Memory B cell (primary cell): ENCODE measurements around the gene MYOF.
"Not testable (repeated sequence)": the region's sequence is repeated elsewhere in the genome, so short reads cannot be mapped to it uniquely, and the experiment has no call there.

Experiments
- ATAC-seq: fragments of 150-1000 bp; cut with Tn5 transposase; 2 replicates; pipeline ENCODE4 v1.10.0; 2021; ENCODE audit warnings: low read depth, mild to moderate bottlenecking, moderate library complexity
- DNase-seq, 2 donors: peaks; one replicate each; pipeline ENCODE4 v3.0.0; 2022; ENCODE audit warnings: low spot score in 2 of 2
- H3K27ac Mint-ChIP-seq: one replicate; pipeline ENCODE4 v1.8.0; 2022; ENCODE audit warnings: mild to moderate bottlenecking, moderate library complexity, mixed read lengths
- H3K27me3 Mint-ChIP-seq: one replicate; pipeline ENCODE4 v1.8.0; 2022; ENCODE audit warnings: mixed read lengths
- H3K36me3 Mint-ChIP-seq: one replicate; pipeline ENCODE4 v1.8.0; 2022; ENCODE audit warnings: mild to moderate bottlenecking, mixed read lengths
- H3K4me1 Mint-ChIP-seq: one replicate; pipeline ENCODE4 v1.8.0; 2022; ENCODE audit warnings: mixed read lengths
- H3K4me3 Mint-ChIP-seq: one replicate; pipeline ENCODE4 v1.8.0; 2022; ENCODE audit warnings: mild to moderate bottlenecking, moderate library complexity, mixed read lengths
- H3K9me3 Mint-ChIP-seq: one replicate; pipeline ENCODE4 v1.8.0; 2022; ENCODE audit warnings: mixed read lengths

The MYOF gene

GRCh38 chr10:93437946-93438612 is 44.1 kb downstream of the MYOF start:
- H3K27ac Mint-ChIP-seq, result no peak overlapping the region

GRCh38 chr10:93437086-93437945 is 44.8 kb downstream of the MYOF start:
- Mint-ChIP-seq H3K4me1 (no peaks in the 10 kb centered on the region), H3K4me3 (no peak overlapping the region), H3K27me3 (peaks cover 10% of the 10 kb centered on the region), H3K36me3 (no peaks in the 10 kb centered on the region), H3K9me3 (no peaks in the 10 kb centered on the region), H3K27ac (no peak overlapping the region)
- ATAC-seq (no peak), DNase-seq (no peak)

More at GRCh38 chr10:93437946-93438612, 44.1 kb downstream of the MYOF start:
- no peak for ATAC-seq
- H3K9me3 Mint-ChIP-seq, result no peaks in the 10 kb centered on the region
- no peak for DNase-seq
- H3K4me3 Mint-ChIP-seq, result no peak overlapping the region
- peaks cover under 1% of the 10 kb centered on the region for H3K36me3 Mint-ChIP-seq
- H3K27me3 Mint-ChIP-seq, result peaks cover 7% of the 10 kb centered on the region
- H3K4me1 Mint-ChIP-seq, result no peaks in the 10 kb centered on the region

- DNase-seq (no peak), ATAC-seq (no peak)
- H3K27me3 Mint-ChIP-seq, result peaks cover 7% of the 10 kb centered on the region
- no peak overlapping the region for H3K27ac Mint-ChIP-seq
- H3K9me3 Mint-ChIP-seq, result no peaks in the 10 kb centered on the region
- no peaks in the 10 kb centered on the region for H3K36me3 Mint-ChIP-seq
- H3K4me1 Mint-ChIP-seq, result no peaks in the 10 kb centered on the region
- no peak overlapping the region for H3K4me3 Mint-ChIP-seq
These were observed 45.5 kb downstream of the MYOF start for GRCh38 chr10:93436591-93437085.

DNA sequence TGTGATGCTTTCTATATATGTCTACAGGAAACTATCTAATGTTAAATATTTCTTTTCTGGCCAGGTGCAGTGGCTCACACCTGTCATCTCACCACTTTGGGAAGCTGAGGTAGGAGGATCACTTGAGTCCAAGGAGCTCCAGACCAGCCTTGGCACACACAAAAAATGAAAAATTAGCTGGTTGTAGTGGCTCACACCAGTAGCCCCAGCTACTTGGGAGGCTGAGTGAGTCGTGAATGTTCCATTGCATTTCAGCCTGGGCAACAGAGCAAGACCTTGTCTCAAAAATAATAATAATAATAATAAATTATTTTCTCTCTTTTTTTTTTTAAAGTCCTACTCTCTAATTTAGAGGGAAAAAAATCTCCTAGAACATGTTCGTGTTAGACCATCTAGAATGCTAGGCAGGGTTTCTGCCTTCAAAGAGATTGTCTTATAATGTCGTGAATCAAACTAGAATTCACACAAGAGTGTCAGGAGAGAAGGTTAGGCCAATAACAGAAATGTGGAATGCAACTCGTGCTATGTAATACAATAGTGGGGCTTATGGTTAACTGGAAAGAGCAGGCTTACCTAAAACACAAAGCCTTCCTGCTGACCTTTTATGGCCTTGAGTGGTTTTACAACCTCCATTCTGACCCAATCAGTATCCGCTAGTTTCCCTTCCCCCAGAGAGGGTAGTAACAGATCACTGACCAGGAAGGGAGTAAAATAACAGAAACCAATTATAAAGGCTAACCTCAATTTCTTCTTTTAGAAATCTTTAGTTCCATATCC is 46.3 kb downstream of the MYOF start:
- no peaks in the 10 kb centered on the region for H3K36me3 Mint-ChIP-seq
- no peak overlapping the region for H3K4me3 Mint-ChIP-seq
- H3K27ac Mint-ChIP-seq, result no peak overlapping the region
- DNase-seq (no peak), ATAC-seq (no peak)
- H3K9me3 Mint-ChIP-seq, result no peaks in the 10 kb centered on the region
- peaks cover 8% of the 10 kb centered on the region for H3K27me3 Mint-ChIP-seq
- H3K4me1 Mint-ChIP-seq, result no peaks in the 10 kb centered on the region

GRCh38 chr10:93434991-93435491 is 47.1 kb downstream of the MYOF start:
- DNase-seq, result no peak
- ATAC-seq, result no peak
- Mint-ChIP-seq H3K4me3 (no peak overlapping the region), H3K27me3 (peaks cover 7% of the 10 kb centered on the region), H3K36me3 (no peaks in the 10 kb centered on the region), H3K4me1 (no peaks in the 10 kb centered on the region), H3K27ac (no peak overlapping the region), H3K9me3 (no peaks in the 10 kb centered on the region)

GRCh38 chr10:93431361-93431760 is 50.8 kb downstream of the MYOF start:
- Mint-ChIP-seq H3K4me3 (no peak overlapping the region), H3K27me3 (peaks cover 4% of the 10 kb centered on the region), H3K4me1 (peaks cover 8% of the 10 kb centered on the region), H3K27ac (no peak overlapping the region), H3K9me3 (peaks cover 2% of the 10 kb centered on the region), H3K36me3 (no peaks in the 10 kb centered on the region)
- no peak for ATAC-seq
- DNase-seq, result no peak

- Mint-ChIP-seq H3K9me3 (peaks cover 2% of the 10 kb centered on the region), H3K27ac (no peak overlapping the region), H3K36me3 (no peaks in the 10 kb centered on the region), H3K4me1 (peaks cover 11% of the 10 kb centered on the region), H3K4me3 (peak overlapping the region; percentile 55), H3K27me3 (no peaks in the 10 kb centered on the region)
- DNase-seq (no peak), ATAC-seq (no peak)
These were observed 56.3 kb downstream of the MYOF start for GRCh38 chr10:93425861-93426260.

- Mint-ChIP-seq H3K27ac (no peak overlapping the region), H3K4me1 (peaks cover 3% of the 10 kb centered on the region), H3K27me3 (peaks cover 2% of the 10 kb centered on the region), H3K36me3 (no peaks in the 10 kb centered on the region), H3K4me3 (no peak overlapping the region), H3K9me3 (no peaks in the 10 kb centered on the region)
- ATAC-seq (no peak), DNase-seq (no peak)
These were observed 60.0 kb downstream of the MYOF start for GRCh38 chr10:93422118-93422517.

- H3K4me3 Mint-ChIP-seq, result no peak overlapping the region
- no peaks in the 10 kb centered on the region for H3K9me3 Mint-ChIP-seq
- ATAC-seq (no peak), DNase-seq (no peak)
- H3K4me1 Mint-ChIP-seq, result peaks cover 3% of the 10 kb centered on the region
- H3K27ac Mint-ChIP-seq, result no peak overlapping the region
- H3K27me3 Mint-ChIP-seq, result peaks cover 2% of the 10 kb centered on the region
- H3K36me3 Mint-ChIP-seq, result no peaks in the 10 kb centered on the region
These were observed 60.9 kb downstream of the MYOF start for GRCh38 chr10:93420944-93421825.

DNA sequence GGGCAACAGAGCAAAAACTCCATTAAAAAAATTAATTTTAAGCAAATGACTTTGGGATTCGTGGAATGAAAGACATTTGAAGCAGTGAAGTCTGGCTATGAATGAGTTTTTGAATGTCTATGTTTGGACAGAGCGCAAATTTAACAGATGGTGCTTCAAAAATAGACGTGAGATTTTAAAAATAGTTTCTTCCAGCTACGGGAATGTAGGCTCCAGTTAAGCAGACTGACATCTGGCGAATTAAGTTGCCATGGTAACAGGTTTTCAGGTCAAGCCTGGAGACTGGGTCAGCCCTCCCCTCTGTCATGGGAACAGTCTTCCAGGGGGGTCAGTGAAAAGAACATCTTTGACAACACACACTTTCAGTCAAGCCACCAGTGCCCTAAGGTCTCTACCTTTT is 62.0 kb downstream of the MYOF start:
- Mint-ChIP-seq H3K4me1 (peaks cover 4% of the 10 kb centered on the region), H3K27me3 (peaks cover 2% of the 10 kb centered on the region), H3K9me3 (no peaks in the 10 kb centered on the region), H3K27ac (no peak overlapping the region), H3K36me3 (no peaks in the 10 kb centered on the region), H3K4me3 (no peak overlapping the region)
- ATAC-seq, result no peak
- DNase-seq, result no peak

DNA sequence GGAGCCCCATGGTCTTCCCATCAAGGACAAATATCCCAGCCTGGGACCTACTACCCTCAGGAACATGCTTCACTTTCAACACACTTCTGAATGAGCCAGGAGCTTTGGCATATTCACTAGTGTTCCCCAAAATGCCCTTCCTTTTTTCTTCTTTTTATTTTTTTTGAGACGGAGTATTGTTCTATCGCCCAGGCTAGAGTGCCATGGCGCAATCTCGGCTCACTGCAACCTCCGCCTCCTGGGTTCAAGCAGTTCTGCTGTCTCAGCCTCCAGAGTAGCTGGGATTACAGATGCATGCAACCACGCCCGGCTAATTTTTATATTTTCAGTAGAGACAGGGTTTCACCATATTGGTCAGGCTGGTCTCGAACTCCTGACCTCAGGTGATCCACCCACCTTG is 63.1 kb downstream of the MYOF start:
- not testable (repeated sequence) for H3K4me3 Mint-ChIP-seq

DNA sequence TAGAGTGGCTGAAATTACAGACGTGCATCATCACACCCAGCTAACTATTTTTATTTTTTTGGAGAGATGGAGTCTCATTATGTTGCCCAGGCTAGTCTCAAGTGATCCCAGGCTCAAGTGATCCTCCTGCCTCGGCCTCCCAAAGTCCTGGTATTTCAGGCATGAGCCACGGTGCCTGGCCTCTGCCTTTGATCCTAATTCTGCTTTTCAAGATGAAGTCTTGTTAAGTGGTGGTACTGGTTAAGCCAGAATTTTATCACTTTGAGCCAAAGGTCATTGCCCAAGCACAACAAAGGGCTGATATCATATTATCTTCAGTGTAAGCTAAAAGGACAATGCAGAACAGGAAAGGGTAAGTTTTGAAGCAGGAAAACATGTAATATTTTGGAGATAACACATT is 64.2 kb downstream of the MYOF start:
- Mint-ChIP-seq H3K9me3 (no peaks in the 10 kb centered on the region), H3K27ac (no peak overlapping the region), H3K4me3 (no peak overlapping the region), H3K4me1 (peaks cover 6% of the 10 kb centered on the region), H3K27me3 (peaks cover 2% of the 10 kb centered on the region), H3K36me3 (no peaks in the 10 kb centered on the region)
- ATAC-seq (no peak), DNase-seq (no peak)

More for the DNA sequence above, 63.1 kb downstream of the MYOF start:
- not testable (repeated sequence) for ATAC-seq, H3K36me3 Mint-ChIP-seq, H3K9me3 Mint-ChIP-seq, H3K27ac Mint-ChIP-seq, H3K27me3 Mint-ChIP-seq, H3K4me1 Mint-ChIP-seq, DNase-seq

GRCh38 chr10:93417266-93417665 is 64.9 kb downstream of the MYOF start:
- Mint-ChIP-seq H3K36me3 (no peaks in the 10 kb centered on the region), H3K9me3 (no peaks in the 10 kb centered on the region), H3K4me3 (no peak overlapping the region), H3K27me3 (peaks cover 2% of the 10 kb centered on the region), H3K4me1 (peaks cover 12% of the 10 kb centered on the region), H3K27ac (no peak overlapping the region)
- DNase-seq, result no peak
- ATAC-seq, result no peak
